SH-SY5Y (cell line): ENCODE results near the gene BLOC1S4.

Source experiments
- GATA2 ChIP-seq: IDR thresholded peaks from 2 replicates; pipeline ENCODE4 v1.6.1; 2011; ENCODE audit warnings: mild to moderate bottlenecking, low read depth, low read length
- GATA3 ChIP-seq: IDR thresholded peaks from 2 replicates; pipeline ENCODE4 v1.6.1; 2011; ENCODE audit warnings: low read depth, mild to moderate bottlenecking, low read length, moderate library complexity

- TF ChIP-seq GATA3, result no peak
- no peak for TF ChIP-seq GATA2
These were observed 39.2 kb downstream of the BLOC1S4 start for GRCh38 chr4:6755088-6755753.
